Kidney (tissue), 14 donors: ENCODE measurements around the gene TMEM131. TPM values are rescaled to one million over a fixed set of nuclear protein-coding genes. Genes with fewer than 3 reads are reported as not detected.
A peak's percentile ranks its signal among the peaks of the same experiment; 100 is the strongest.

ENCODE experiments used
- DNase-seq, 5 donors: peaks; one replicate each; pipeline ENCODE4 v3.0.0-alpha.2; 2013 to 2020
- FAIRE-seq: peaks from 2 replicates; lab custom pipeline; 2012; peaks lifted over from hg19 to GRCh38; lab: Jason Lieb, UNC
- H3K27ac ChIP-seq, 2 donors: one replicate each; pipeline ENCODE4 v1.7.0; 2013; ENCODE audit warnings: low read depth in 2 of 2, low read length in 2 of 2, inconsistent platforms in 1 of 2
- H3K27me3 ChIP-seq: one replicate; pipeline ENCODE4 v1.7.1; 2013; ENCODE audit warnings: low read length, inconsistent platforms; ENCODE audit not compliant: control insufficient read depth, insufficient read depth
- H3K36me3 ChIP-seq, 3 donors: one replicate each; pipeline versions ENCODE4 v1.7.0 to v1.7.1; 2013; ENCODE audit warnings: low read length in 3 of 3, control low read depth in 1 of 3, inconsistent platforms in 1 of 3; ENCODE audit not compliant: insufficient read depth in 3 of 3, control insufficient read depth in 2 of 3
- H3K4me1 ChIP-seq, 3 donors: one replicate each; pipeline versions ENCODE4 v1.7.0 to v1.7.1; 2013; ENCODE audit warnings: low read length in 3 of 3, inconsistent platforms in 1 of 3, low read depth in 1 of 3; ENCODE audit not compliant: control insufficient read depth in 2 of 3, insufficient read depth in 2 of 3
- H3K4me3 ChIP-seq, 3 donors: one replicate each; pipeline versions ENCODE4 v1.7.0 to v1.8.1; 2013; ENCODE audit warnings: low read length in 3 of 3, control low read depth in 1 of 3, inconsistent platforms in 1 of 3
- H3K9ac ChIP-seq, 3 donors: one replicate each; pipeline versions ENCODE4 v1.7.0 to v1.7.1; 2013; ENCODE audit warnings: low read length in 3 of 3, control low read depth in 1 of 3, inconsistent platforms in 1 of 3
- H3K9me3 ChIP-seq, 3 donors: one replicate each; pipeline versions ENCODE4 v1.7.0 to v1.7.1; 2013; ENCODE audit warnings: low read length in 3 of 3, control low read depth in 1 of 3, inconsistent platforms in 1 of 3; ENCODE audit not compliant: control insufficient read depth in 2 of 3, insufficient read depth in 1 of 3
- intact Hi-C: fragments of 100-400 bp; cut with DNase I; formaldehyde crosslinking; loops from one replicate; pipeline ENCODE4 v1.11.1; 2022
- polyA plus RNA-seq: library from polyadenylated mRNA; stranded (reverse); fragments of 350-450 nt; fragmentation: Illumina TruSeq; extraction: RNeasy Lipid Tissue Mini Kit (QIAGEN cat#74804); gene quantifications from one replicate; pipeline ENCODE4 v1.2.3, GENCODE V29; 2014; ENCODE audit warnings: low read depth, low replicate concordance; ENCODE audit not compliant: insufficient read depth
- total RNA-seq: library from RNA; stranded (reverse); fragmentation: NEBNext Ultra II Directional; extraction: Animal tissue kit (Norgen Biotek cat#: 25700); gene quantifications from one replicate; pipeline ENCODE4 v1.2.1, GENCODE V29; 2021
- TF ChIP-seq, protein P1 (sequence below): IDR thresholded peaks from 3 replicates; pipeline ENCODE4 v1.5.1; 2012; ENCODE audit warnings: mild to moderate bottlenecking, moderate library complexity, borderline replicate concordance; ENCODE audit not compliant: insufficient read depth; ENCODE audit errors: extremely low read depth
- donor health status: control.
- donor health status: control.
- donor health status: control.
- donor health status: control.
- donor health status: control.
- donor health status: DM: yes; HTN: yes; CAD: no.
- donor health status: Normal renal cell carcinoma (clear cell type).

Gene TMEM131
- total and polyA plus RNA-seq, 2 donors from 2014 or later, result 8.0 to 38.4 TPM

DNA sequence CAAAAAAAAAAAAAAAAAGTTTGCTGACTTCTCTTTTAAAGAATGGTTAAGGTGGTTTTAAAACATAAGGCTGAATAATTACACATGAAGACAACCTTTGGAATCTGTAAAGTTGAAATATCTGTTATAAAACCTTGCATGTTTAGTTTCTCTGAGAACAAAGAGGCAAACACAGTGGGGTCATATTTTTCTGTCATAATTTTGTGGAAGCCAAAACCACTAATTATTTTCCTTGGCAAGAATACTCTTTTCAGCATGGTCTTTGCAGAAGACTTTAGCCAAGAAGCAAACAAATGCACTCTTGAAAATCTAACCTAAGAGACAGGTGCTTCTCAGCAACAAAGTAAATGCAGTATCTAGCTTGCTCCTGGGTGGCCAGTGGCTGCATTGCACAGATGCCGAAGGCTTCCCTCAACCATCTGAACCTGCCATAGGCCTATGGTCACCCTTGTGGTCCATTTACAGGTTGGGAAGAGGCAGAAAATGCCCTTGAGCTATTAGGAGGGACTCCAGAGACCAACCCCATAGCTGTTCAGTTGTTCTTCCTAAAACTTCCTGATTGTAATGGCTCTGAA lies 237.5 kb downstream of the TMEM131 start:
- intact Hi-C loops, result no loop called here
- H3K4me3 ChIP-seq, result no peak overlapping the region
- peaks cover 5 to 47% (median 34%) of the 10 kb centered on the region in 3 donors for H3K36me3 ChIP-seq
- DNase-seq (peak in 1 of 5 donors; percentile 7), FAIRE-seq (no peak)
- H3K4me1 ChIP-seq, result no peaks in the 10 kb centered on the region
- no peak overlapping the region for H3K9ac ChIP-seq
- H3K9me3 ChIP-seq, result no peaks in the 10 kb centered on the region
- no peak overlapping the region for H3K27ac ChIP-seq
- TF ChIP-seq, protein P1, sequence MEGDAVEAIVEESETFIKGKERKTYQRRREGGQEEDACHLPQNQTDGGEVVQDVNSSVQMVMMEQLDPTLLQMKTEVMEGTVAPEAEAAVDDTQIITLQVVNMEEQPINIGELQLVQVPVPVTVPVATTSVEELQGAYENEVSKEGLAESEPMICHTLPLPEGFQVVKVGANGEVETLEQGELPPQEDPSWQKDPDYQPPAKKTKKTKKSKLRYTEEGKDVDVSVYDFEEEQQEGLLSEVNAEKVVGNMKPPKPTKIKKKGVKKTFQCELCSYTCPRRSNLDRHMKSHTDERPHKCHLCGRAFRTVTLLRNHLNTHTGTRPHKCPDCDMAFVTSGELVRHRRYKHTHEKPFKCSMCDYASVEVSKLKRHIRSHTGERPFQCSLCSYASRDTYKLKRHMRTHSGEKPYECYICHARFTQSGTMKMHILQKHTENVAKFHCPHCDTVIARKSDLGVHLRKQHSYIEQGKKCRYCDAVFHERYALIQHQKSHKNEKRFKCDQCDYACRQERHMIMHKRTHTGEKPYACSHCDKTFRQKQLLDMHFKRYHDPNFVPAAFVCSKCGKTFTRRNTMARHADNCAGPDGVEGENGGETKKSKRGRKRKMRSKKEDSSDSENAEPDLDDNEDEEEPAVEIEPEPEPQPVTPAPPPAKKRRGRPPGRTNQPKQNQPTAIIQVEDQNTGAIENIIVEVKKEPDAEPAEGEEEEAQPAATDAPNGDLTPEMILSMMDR, result no peak
- H3K27me3 ChIP-seq, result no peaks in the 10 kb centered on the region

- Histone ChIP-seq H3K36me3 (peaks cover 5 to 47% (median 31%) of the 10 kb centered on the region in 3 donors), H3K4me1 (no peaks in the 10 kb centered on the region), H3K4me3 (no peak overlapping the region), H3K27me3 (no peaks in the 10 kb centered on the region), H3K9me3 (no peaks in the 10 kb centered on the region), H3K27ac (no peak overlapping the region), H3K9ac (no peak overlapping the region)
- no peak for FAIRE-seq
- TF ChIP-seq, protein P1, result no peak
- no peak for DNase-seq
- intact Hi-C loops, result no loop called here
These were observed 238.7 kb downstream of the TMEM131 start for GRCh38 chr2:97757062-97757461.

- H3K27me3 ChIP-seq, result no peaks in the 10 kb centered on the region
- TF ChIP-seq, protein P1, result no peak
- no peak overlapping the region for H3K9ac ChIP-seq
- H3K9me3 ChIP-seq, result no peaks in the 10 kb centered on the region
- no peaks in the 10 kb centered on the region for H3K4me1 ChIP-seq
- DNase-seq (no peak), FAIRE-seq (no peak)
- H3K36me3 ChIP-seq, result peaks cover 5 to 42% (median 22%) of the 10 kb centered on the region in 3 donors
- no peak overlapping the region for H3K27ac ChIP-seq
- intact Hi-C loops, result no loop called here
- no peak overlapping the region for H3K4me3 ChIP-seq
These were observed 240.3 kb downstream of the TMEM131 start for GRCh38 chr2:97755491-97755890.
